ENCODE measurements around the gene NLRP13.

The NLRP13 gene

GRCh38 chr19:55907746-55908145 lies 24.4 kb downstream of the NLRP13 start:
- TF ChIP-seq TAF1 (IDR thresholded peaks at IDR 0.05; ENCODE audit: low read depth, low read length) (no peak), POLR2A (IDR thresholded peaks at IDR 0.05; ENCODE audit: low read depth, low read length) (no peak), POLR2AphosphoS5 (IDR thresholded peaks at IDR 0.05; ENCODE audit: low read depth, low read length) (no peak), POU2F2 (IDR thresholded peaks at IDR 0.05; ENCODE audit: low read depth, low read length) (no peak), SPI1 (IDR thresholded peaks at IDR 0.05; ENCODE audit: low read depth, low read length) (no peak), PAX5 (IDR thresholded peaks at IDR 0.05; ENCODE audit: insufficient read depth, low read length, severe bottlenecking) (no peak)
- no peak for FAIRE-seq
- DNase-seq (ENCODE audit: insufficient read length, low spot score) = no peak

DNA sequence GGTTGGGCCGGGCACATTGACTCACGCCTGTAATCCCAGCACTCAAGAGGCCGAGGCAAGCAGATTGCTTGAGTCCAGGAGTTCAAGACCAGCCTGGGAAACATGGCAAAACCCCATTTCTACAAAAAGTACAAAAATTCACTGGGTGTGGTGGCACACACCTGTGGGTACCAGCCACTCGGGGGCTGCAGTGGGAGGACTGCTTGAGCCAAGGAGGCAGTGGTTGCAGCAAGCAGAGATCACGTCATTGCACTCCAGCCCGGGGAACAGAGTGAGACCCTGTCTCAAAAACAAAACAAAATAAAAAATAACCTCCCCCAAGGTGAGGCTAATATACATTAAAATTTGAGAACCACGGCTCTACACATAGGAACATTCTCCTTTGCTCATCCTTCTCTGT lies 24.9 kb downstream of the NLRP13 start:
- no peak for FAIRE-seq
- no peak for TF ChIP-seq POLR2A (IDR thresholded peaks at IDR 0.05; ENCODE audit: low read depth, low read length)
- TF ChIP-seq TAF1 (IDR thresholded peaks at IDR 0.05; ENCODE audit: low read depth, low read length) = no peak
- TF ChIP-seq PAX5 (IDR thresholded peaks at IDR 0.05; ENCODE audit: insufficient read depth, low read length, severe bottlenecking) = no peak
- no peak for TF ChIP-seq POLR2AphosphoS5 (IDR thresholded peaks at IDR 0.05; ENCODE audit: low read depth, low read length)
- TF ChIP-seq POU2F2 (IDR thresholded peaks at IDR 0.05; ENCODE audit: low read depth, low read length) = no peak
- no peak for TF ChIP-seq SPI1 (IDR thresholded peaks at IDR 0.05; ENCODE audit: low read depth, low read length)
- DNase-seq (ENCODE audit: insufficient read length, low spot score) = no peak

DNA sequence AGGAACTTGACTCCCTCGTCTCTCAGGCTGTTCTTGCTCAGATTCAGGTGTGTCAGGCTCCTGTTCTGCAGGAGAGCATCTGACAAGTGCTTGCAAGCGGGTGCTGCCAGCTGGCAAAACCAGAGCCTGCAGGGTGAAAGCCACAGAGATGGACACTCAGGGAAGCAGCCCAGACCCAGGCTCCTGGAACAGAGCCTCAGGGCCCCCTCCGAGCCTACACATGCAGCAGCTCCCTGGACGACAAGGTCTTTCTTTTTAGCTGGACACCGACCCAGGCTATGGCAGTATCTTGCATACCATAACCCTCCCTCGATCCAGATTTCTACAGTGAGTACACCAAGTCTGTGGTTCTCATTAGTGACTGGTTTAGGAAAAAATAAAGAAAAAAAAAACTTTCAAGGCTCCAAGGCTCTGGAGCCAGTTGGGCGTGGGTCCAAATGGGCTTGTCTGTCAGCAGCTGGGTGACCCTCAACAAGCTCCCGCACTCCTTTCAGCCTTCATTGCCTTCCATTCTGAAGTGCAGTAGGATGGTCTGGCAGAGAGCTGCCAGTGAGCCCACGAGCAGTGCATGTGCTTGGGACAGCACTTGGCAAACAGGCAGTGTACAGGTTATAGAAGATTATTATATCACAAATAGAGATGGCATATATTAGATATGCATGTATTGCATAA lies 29.9 kb downstream of the NLRP13 start:
- no peak for DNase-seq (ENCODE audit: insufficient read length, low spot score)
- no peak for FAIRE-seq

DNA sequence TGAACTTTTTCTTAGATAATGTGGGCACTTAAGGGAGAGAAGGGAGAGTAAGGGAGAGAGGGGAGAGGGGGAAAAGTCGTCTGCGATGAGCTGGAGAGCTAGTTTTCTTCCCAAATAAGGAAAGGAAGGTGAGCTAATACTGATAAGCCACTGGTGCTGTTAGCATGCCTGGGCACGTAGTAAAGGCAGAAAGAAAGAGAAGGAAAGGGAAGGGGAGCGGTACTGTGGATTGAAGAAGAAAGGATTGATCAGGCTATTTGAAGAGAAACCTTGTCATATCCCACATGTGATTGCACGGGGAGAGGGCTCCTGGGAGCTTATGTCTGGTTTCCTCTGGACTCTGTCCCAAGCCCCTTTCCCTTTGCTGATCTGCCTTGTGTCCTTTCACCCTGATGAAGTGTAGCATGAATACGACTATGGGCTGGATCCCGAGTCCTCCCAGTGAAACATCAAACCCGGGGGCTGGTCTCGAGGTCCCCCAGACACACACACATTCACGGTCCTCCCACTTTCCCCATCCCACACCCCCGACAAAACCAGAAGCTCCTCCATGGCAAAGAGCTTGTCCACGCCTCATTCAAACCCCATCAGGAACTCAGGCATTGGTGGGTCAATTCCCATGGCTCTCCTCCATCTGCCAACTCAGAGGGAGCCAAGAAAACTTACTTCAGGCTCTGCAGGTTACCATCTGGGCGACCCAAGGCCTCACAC lies 30.6 kb downstream of the NLRP13 start:
- TF ChIP-seq POLR2A (IDR thresholded peaks at IDR 0.05; ENCODE audit: low read depth, low read length) (no peak), TAF1 (IDR thresholded peaks at IDR 0.05; ENCODE audit: low read depth, low read length) (no peak), POLR2AphosphoS5 (IDR thresholded peaks at IDR 0.05; ENCODE audit: low read depth, low read length) (no peak), POU2F2 (IDR thresholded peaks at IDR 0.05; ENCODE audit: low read depth, low read length) (no peak), SPI1 (IDR thresholded peaks at IDR 0.05; ENCODE audit: low read depth, low read length) (no peak), PAX5 (IDR thresholded peaks at IDR 0.05; ENCODE audit: insufficient read depth, low read length, severe bottlenecking) (no peak)
- DNase-seq (ENCODE audit: insufficient read length, low spot score) (no peak), FAIRE-seq (no peak)

More for the DNA sequence above, 29.9 kb downstream of the NLRP13 start:
- TF ChIP-seq POLR2AphosphoS5 (IDR thresholded peaks at IDR 0.05; ENCODE audit: low read depth, low read length) = no peak
- TF ChIP-seq POLR2A (IDR thresholded peaks at IDR 0.05; ENCODE audit: low read depth, low read length) = no peak
- TF ChIP-seq POU2F2 (IDR thresholded peaks at IDR 0.05; ENCODE audit: low read depth, low read length) = no peak
- no peak for TF ChIP-seq PAX5 (IDR thresholded peaks at IDR 0.05; ENCODE audit: insufficient read depth, low read length, severe bottlenecking)
- no peak for TF ChIP-seq SPI1 (IDR thresholded peaks at IDR 0.05; ENCODE audit: low read depth, low read length)
- TF ChIP-seq TAF1 (IDR thresholded peaks at IDR 0.05; ENCODE audit: low read depth, low read length) = no peak

GRCh38 chr19:55898911-55899310 lies 33.2 kb downstream of the NLRP13 start:
- TF ChIP-seq POU2F2 (IDR thresholded peaks at IDR 0.05; ENCODE audit: low read depth, low read length) = no peak
- TF ChIP-seq SPI1 (IDR thresholded peaks at IDR 0.05; ENCODE audit: low read depth, low read length) = no peak
- no peak for TF ChIP-seq POLR2AphosphoS5 (IDR thresholded peaks at IDR 0.05; ENCODE audit: low read depth, low read length)
- no peak for TF ChIP-seq PAX5 (IDR thresholded peaks at IDR 0.05; ENCODE audit: insufficient read depth, low read length, severe bottlenecking)
- no peak for TF ChIP-seq TAF1 (IDR thresholded peaks at IDR 0.05; ENCODE audit: low read depth, low read length)
- no peak for TF ChIP-seq POLR2A (IDR thresholded peaks at IDR 0.05; ENCODE audit: low read depth, low read length)
- no peak for DNase-seq (ENCODE audit: insufficient read length, low spot score)
- FAIRE-seq = no peak

- no peak for DNase-seq (ENCODE audit: insufficient read length, low spot score)
- TF ChIP-seq POU2F2 (IDR thresholded peaks at IDR 0.05; ENCODE audit: low read depth, low read length) (no peak), SPI1 (IDR thresholded peaks at IDR 0.05; ENCODE audit: low read depth, low read length) (no peak), TAF1 (IDR thresholded peaks at IDR 0.05; ENCODE audit: low read depth, low read length) (no peak), POLR2AphosphoS5 (IDR thresholded peaks at IDR 0.05; ENCODE audit: low read depth, low read length) (no peak), PAX5 (IDR thresholded peaks at IDR 0.05; ENCODE audit: insufficient read depth, low read length, severe bottlenecking) (no peak), POLR2A (IDR thresholded peaks at IDR 0.05; ENCODE audit: low read depth, low read length) (no peak)
- no peak for FAIRE-seq
Observed at GRCh38 chr19:55882626-55883025, 49.5 kb downstream of the NLRP13 start.

DNA sequence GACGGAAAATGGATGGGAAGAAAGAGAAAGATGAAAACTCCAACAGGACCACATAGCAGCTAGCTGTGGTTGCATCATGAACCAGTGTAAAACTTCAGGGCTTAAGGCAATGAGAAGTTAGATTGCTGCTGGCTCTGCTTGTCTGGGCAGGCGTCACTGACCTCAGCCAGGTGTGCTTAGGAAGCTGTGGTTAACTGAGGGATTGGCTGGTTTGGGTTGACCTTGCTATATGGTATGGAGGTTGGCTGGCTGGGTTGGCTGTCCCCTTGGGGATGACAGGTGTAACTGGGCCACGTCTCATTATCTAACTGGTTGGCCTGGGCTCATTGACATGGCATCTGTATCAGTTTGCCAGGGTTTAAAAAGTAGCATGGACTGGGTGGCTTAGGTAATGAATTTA lies 54.9 kb downstream of the NLRP13 start:
- FAIRE-seq (no peak), DNase-seq (ENCODE audit: insufficient read length, low spot score) (no peak)

GRCh38 chr19:55870736-55871135 lies 61.4 kb downstream of the NLRP13 start:
- FAIRE-seq (no peak), DNase-seq (ENCODE audit: insufficient read length, low spot score) (no peak)
- TF ChIP-seq SPI1 (IDR thresholded peaks at IDR 0.05; ENCODE audit: low read depth, low read length) (no peak), POLR2AphosphoS5 (IDR thresholded peaks at IDR 0.05; ENCODE audit: low read depth, low read length) (no peak), POLR2A (IDR thresholded peaks at IDR 0.05; ENCODE audit: low read depth, low read length) (no peak)

More for the DNA sequence above, 54.9 kb downstream of the NLRP13 start:
- TF ChIP-seq POLR2AphosphoS5 (IDR thresholded peaks at IDR 0.05; ENCODE audit: low read depth, low read length) (no peak), POU2F2 (IDR thresholded peaks at IDR 0.05; ENCODE audit: low read depth, low read length) (no peak)

- DNase-seq (ENCODE audit: insufficient read length, low spot score) = no peak
- no peak for FAIRE-seq
- no peak for TF ChIP-seq PAX5 (IDR thresholded peaks at IDR 0.05; ENCODE audit: insufficient read depth, low read length, severe bottlenecking)
- no peak for TF ChIP-seq POU2F2 (IDR thresholded peaks at IDR 0.05; ENCODE audit: low read depth, low read length)
- no peak for TF ChIP-seq TAF1 (IDR thresholded peaks at IDR 0.05; ENCODE audit: low read depth, low read length)
- no peak for TF ChIP-seq POLR2A (IDR thresholded peaks at IDR 0.05; ENCODE audit: low read depth, low read length)
- TF ChIP-seq SPI1 (IDR thresholded peaks at IDR 0.05; ENCODE audit: low read depth, low read length) = no peak
- no peak for TF ChIP-seq POLR2AphosphoS5 (IDR thresholded peaks at IDR 0.05; ENCODE audit: low read depth, low read length)
Observed at GRCh38 chr19:55867101-55867500, 65.0 kb downstream of the NLRP13 start.
